ENCODE measurements around the gene IGIP.
"Not testable (repeated sequence)": the region's sequence is repeated elsewhere in the genome, so short reads cannot be mapped to it uniquely, and the experiment has no call there.

The IGIP gene

DNA sequence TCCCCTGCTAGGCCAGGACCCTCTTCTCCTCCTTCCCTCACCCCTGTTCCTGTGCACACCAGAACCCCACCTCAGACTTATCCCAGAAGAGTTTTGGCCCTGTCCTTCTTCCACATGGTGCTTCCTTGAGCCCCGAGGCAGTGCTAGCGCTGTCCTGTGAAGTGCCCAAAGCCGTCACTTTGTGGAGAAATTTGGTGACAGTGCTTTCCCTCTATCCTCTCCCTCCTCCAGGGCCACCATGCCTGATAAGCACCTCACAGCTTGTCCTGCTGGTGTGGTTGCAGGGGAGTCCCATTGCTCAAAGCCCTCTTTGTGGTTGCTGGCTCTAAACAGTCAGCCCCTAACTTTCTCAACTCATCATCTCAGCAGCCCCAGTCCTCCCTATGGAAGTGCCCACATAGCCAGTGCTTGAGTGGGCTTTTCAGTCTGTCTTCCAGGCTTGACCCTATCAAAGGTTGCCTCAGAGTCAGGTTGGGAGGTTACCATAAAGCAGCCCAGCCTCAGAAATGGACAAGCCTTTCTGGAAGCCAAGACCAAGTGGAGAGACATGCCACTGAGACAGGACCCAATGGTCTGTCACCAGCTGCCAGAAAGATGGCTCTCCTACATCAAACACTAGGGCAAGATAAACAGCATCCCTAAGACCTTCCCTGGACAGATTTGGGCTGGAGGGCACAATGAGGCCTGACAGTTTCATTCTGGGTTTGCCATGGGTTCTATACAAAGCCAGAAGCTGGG, 18.0 kb downstream of the IGIP start:
- DNase-seq, result no peak

DNA sequence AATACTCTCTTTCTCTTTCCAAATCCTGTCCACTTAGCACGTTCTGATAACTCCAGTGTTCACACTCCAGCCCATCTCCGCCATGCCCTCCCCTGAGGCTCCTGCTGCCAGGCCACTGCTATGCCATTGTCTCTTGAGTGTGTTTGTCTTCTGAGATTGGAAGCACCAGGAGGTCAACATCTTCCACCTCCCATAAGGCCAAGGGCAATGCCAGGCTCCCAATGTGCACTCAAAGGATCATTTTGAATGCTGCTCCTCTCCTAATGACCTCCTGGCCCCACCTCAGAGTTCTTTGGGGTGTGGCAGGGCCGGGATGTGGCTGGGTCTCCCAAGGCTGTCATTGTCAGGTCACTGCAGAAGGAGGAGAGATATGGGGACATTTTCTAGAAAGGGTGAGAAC, 19.5 kb downstream of the IGIP start:
- DNase-seq, result no peak

- no peak for DNase-seq
These were observed 20.2 kb downstream of the IGIP start for GRCh38 chr5:140145818-140146522.

GRCh38 chr5:140146523-140146842, 20.7 kb downstream of the IGIP start:
- DNase-seq, result no peak

DNA sequence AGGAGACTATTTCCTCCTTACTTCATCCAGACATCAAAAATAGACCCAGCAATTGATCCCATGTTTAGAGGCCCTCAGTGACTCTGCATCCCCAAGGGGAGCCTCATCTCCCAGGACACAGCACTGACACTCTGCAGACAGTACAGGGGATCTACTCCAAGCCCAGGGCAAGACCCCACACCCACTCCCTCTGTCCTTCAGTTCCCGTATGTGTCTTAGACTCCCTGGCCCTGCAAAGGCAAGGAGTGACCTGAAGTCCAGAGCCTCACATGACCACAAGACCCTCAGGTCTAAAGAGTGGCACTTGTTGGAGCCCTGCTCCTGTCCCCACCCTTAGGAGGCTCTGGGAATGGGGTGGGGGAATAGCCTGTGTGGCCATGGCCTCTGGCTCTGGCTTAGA, 21.7 kb downstream of the IGIP start:
- DNase-seq, result no peak

- DNase-seq, result no peak
These were observed 22.8 kb downstream of the IGIP start for GRCh38 chr5:140148508-140148907.

DNA sequence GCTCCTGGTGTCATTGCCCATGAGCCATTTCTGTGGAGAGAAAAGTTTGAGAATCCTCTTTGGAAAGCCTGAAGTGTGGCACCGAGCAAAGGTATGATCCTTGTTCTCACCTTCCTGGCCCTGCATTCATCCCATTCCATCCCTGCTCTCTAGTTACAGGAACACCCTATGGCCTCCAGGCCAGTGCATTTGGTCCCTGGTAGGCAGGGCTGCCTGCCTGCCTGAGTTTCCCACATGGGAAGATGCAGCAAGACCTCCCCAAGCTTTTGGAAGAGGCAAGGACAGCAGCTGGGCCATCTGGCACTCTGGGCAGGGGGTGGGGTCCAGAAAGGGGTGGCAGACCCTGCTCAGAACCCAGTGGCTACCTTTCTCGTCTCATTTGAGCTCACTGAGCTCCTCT, 24.5 kb downstream of the IGIP start:
- DNase-seq, result no peak

DNA sequence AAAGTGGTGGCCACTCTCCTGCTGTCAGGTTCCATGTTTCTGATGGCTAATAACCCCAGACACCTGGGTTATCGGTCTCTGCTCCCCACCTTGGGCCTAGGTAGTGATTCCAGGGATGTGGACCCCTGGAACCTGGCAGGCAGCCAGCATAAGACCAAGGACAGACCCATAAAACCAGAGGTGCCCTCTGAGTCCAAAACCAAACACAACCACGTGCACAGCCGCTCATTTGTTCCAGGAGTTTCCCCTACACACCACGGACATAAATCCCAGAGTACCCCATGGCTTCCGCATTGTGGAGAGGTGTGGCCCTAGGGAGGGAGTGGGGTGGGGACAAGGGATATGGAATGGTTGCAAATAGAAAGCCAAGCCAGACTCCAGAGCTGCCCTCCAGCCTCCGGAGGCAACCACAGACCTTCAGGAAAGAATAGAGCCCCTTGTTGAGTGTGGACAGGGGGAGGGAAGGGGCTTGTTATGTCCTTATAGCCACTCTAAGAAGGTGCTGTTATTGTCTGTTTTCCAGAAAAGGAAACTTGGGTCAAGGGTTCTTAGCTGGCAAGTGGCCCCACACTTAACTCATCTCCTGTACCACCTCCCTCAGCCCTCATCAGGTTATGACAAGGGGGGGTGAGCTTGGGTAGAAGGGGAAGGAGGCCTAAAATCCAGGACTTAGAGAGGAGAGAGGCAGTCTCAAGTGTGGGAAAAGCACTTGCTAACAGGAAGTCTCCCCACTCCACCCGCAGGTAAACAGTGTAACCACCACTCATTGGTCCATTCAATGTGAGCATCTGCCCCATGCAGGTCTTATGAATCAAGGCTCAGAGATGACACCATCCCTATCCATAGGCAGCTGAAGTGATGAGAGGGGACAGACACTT, 25.6 kb downstream of the IGIP start:
- DNase-seq, result no peak

DNA sequence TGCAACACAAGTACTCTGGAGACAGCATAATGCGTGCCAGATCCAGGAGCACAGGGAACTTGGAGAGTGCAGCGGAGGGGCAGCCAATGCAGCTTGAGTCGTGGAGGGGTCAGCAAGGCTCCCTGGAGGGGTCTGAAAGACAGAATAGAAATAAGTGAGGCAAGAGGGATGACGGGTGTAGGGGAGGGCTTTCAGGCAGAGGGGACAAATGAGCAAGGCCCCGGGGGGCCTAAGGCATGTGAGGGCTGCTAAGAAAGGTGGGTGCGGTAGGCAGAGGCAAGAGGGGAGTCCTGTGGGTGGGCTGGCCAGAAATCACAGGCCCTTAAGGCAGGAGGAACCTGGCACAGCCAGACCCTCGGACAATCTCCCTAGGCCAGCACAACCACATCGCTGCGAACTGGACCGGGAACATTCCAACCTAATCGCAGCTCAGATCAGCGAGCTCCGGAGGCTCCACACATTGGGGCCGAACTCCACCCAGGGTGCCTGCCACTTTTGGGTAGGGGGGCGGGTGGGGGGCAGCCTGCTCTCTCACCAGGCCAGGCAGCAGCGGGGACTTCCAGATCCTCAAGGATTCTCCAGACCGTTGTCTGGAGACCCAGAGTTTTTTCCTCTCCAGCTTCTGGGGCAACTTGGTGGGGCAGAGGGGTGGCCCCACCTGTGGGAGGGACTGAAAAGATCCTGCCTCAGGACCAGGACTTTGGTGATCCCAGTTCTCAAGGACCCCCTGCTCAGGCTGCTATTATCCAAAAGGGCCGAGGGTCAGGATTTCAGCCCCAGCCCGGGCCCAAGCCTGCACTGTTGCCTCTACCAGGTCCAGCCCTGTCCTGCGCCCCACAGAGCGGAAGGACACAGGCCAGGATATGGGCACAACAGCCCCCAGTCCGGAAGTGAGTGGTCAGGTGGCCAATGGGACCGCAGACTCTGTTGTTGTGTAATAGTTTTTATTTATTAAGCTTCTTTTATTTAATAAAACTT, 26.6 kb downstream of the IGIP start:
- no peak for DNase-seq

GRCh38 chr5:140153255-140153654, 27.5 kb downstream of the IGIP start:
- no peak for DNase-seq

GRCh38 chr5:140153905-140154304, 28.2 kb downstream of the IGIP start:
- no peak for DNase-seq

DNA sequence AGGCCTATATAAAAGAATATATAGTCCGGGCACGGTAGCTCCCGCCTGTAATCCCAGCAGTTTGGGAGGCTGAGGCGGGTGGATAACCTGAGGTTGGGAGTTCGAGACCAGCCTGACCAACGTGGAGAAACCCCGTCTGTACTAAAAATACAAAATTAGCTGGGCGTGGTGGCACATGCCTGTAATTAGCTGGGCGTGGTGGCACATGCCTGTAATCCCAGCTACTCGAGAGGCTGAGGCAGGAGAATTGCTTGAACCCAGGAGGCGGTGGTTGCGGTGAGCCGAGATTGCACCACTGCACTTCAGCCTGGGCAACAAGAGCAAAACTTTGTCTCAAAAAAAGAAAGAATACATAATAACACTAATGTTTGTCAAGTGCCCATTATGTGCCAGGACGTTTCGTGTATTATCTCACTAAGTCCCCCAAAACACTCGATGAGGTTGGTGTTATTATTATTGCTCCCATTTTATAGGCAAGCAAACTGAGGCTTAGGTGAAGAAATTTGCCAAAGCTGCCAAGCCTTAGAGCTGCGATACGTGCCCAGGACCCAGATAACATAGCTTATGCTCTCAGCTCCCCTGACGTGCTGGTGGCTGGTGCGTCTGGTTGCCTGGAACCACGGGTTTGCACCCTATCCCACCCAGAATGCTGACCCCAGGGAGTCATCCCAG, 29.1 kb downstream of the IGIP start:
- DNase-seq, result not testable (repeated sequence)

- peak; percentile 51 for DNase-seq
These were observed 31.5 kb downstream of the IGIP start for GRCh38 chr5:140157032-140157781.

DNA sequence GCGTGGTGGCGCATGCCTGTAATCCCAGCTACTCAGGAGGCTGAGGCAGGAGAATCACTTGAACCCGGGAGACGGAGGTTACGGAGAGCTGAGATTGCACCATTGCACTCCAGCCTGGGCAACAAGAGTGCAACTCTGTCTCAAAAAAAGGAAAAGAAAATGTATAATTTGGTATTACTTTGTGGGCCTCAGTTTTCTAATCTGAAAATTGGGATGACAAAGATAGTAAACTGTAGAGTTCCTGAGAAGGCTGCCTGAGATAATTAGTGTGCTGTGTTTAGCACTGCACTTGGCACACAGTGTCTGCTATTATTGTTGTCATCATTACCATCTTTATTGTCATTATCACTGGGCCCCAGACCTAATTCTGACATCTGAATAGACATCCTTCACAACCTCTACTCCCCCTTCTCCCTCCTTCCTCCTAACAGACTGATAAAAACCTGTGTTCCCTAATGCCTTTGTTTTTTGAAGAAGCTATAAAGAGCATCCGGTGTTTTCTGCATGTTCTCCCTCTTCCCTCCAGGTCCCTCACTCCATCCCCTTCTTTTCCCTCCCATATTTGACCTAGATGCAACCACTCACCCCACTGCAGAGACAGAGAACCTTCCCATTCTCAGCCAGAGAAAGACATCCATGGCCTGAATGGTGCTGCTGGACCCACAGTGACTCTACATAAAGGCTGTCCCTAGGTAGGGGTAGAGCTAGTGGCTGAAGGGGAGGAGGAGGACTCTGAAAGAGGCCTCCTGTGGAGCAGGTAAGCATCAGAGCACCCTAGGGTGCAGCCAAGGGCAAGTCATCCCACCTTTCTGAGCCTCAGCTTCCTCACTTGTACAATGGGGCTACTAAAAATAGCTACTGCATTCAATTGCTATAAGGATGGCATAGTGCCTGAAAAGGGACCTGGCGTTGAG, 33.5 kb downstream of the IGIP start:
- DNase-seq, result no peak

DNA sequence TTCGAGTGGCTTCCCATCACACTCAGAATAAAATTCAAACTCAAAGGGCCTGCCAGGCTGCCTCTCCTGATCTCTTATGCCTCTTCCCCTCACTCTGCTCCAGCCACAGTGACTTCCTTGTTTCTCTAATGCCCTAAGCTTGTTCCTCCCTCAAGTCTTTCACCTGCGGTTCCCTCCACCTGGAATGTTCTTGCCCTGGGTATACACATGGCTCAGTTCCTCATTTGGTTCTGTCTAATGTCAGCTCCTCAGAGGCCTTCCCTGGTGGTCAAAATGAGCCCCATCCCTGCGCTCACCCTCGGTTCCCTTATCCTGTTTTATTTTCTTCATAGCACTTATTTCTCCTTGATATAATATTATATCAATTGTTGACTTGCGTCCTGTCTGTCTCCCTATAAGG, 36.5 kb downstream of the IGIP start:
- no peak for DNase-seq

- no peak for DNase-seq
These were observed 37.0 kb downstream of the IGIP start for GRCh38 chr5:140162781-140163180.

- DNase-seq, result no peak
These were observed 39.6 kb downstream of the IGIP start for GRCh38 chr5:140165101-140165922.

DNA sequence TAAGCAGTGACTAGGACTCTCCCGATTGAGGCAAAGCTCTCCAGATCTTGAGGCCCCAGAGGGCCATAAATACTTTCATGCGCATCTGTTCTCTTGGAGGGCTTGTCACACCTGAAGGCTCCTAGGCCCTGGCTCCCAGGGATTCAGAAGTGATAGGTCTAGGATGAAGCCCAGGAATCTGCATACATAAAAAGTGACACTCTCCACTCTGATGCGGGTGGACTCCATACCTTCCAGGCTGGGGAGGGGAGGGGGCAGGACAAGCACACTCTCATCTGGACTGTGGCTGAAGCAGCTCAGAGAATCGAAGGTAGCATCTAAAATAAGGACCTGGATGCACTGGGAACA, 40.2 kb downstream of the IGIP start:
- DNase-seq, result no peak

DNA sequence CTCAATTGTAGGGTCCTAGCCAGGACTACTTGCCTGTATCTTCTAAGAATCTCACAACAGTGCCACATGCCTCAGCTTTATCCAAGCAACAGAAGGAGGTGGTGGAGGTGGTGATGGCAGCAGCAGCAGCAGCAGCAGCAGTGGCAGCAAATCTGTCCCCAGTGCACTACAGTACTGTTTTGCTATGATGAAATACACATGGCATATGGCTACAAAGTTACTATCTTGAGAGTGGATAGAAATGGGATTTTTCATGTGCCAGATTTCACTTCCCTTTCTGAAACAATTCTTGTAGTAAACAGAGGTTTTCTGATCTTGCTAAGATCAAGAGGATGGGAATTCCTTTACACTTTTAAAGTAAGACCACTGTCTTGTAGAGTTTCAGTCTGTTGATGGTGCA, 41.2 kb downstream of the IGIP start:
- no peak for DNase-seq

All from NCI-H1105 treated with DMSO at 0.1 percent for 48 hours (cell line).